DND-41 (cell line): ENCODE measurements around the gene SNX12.

Experiments
- ATAC-seq: fragments of 200-7000 bp; cut with Tn5 transposase; 3 replicates; pipeline ENCODE4 v1.9.1; 2021; ENCODE audit warnings: low read depth; ENCODE audit not compliant: insufficient read depth
- DNase-seq: peaks from one replicate; pipeline ENCODE4 v3.0.0-alpha.2; 2020
- H2AFZ ChIP-seq: 2 replicates; pipeline ENCODE4 v1.6.0; 2012; ENCODE audit warnings: low read depth, low read length
- H3K27ac ChIP-seq: 2 replicates; pipeline ENCODE4 v1.5.1; 2012; ENCODE audit warnings: low read length, inconsistent platforms
- H3K27me3 ChIP-seq: fragments of 200-600 bp; sonication (generic); 2 replicates; pipeline ENCODE4 v1.6.0; 2012; ENCODE audit warnings: low read length, mild to moderate bottlenecking, inconsistent platforms; ENCODE audit not compliant: insufficient read depth, poor library complexity
- H3K36me3 ChIP-seq: 2 replicates; pipeline ENCODE4 v1.5.1; 2012; ENCODE audit warnings: low read length, inconsistent platforms; ENCODE audit not compliant: insufficient read depth
- H3K4me1 ChIP-seq: 2 replicates; pipeline ENCODE4 v1.5.1; 2012; ENCODE audit warnings: mild to moderate bottlenecking, low read length; ENCODE audit not compliant: insufficient read depth
- H3K4me2 ChIP-seq: 2 replicates; pipeline ENCODE4 v1.6.0; 2012; ENCODE audit warnings: mild to moderate bottlenecking, moderate library complexity, low read length, inconsistent platforms; ENCODE audit not compliant: insufficient read depth
- H3K4me3 ChIP-seq, 2 experiments: fragments of 200-600 bp in 1 of 2; shearing (Covaris generic) in 1 of 2; 2 replicates each; pipeline ENCODE4 v1.5.1; 2012 to 2016; ENCODE audit warnings: inconsistent platforms in 2 of 2, low read length in 2 of 2, mild to moderate bottlenecking in 2 of 2, low read depth in 1 of 2, moderate library complexity in 1 of 2
- H3K79me2 ChIP-seq: 2 replicates; pipeline ENCODE4 v1.6.0; 2012; ENCODE audit warnings: low read length, inconsistent platforms; ENCODE audit not compliant: insufficient read depth
- H3K9ac ChIP-seq: 2 replicates; pipeline ENCODE4 v1.6.0; 2012; ENCODE audit warnings: low read depth, mild to moderate bottlenecking, inconsistent platforms, low read length, moderate library complexity
- H3K9me3 ChIP-seq: 2 replicates; pipeline ENCODE4 v1.5.1; 2012; ENCODE audit warnings: low read length, moderate library complexity, mild to moderate bottlenecking, inconsistent platforms; ENCODE audit not compliant: insufficient read depth, severe bottlenecking
- H4K20me1 ChIP-seq: 2 replicates; pipeline ENCODE4 v1.6.0; 2012; ENCODE audit warnings: low read length; ENCODE audit not compliant: insufficient read depth
- CTCF ChIP-seq: IDR thresholded peaks from 2 replicates; pipeline ENCODE4 v1.5.1; 2012; ENCODE audit warnings: borderline replicate concordance, low read length, moderate library complexity, mild to moderate bottlenecking; ENCODE audit not compliant: poor library complexity, severe bottlenecking; ENCODE audit errors: extremely low read depth
- EZH2 ChIP-seq: IDR thresholded peaks from 3 replicates; pipeline ENCODE4 v1.6.1; 2012; ENCODE audit warnings: borderline replicate concordance, low read depth, mild to moderate bottlenecking, moderate library complexity, low read length, inconsistent platforms; ENCODE audit not compliant: severe bottlenecking

Gene SNX12

GRCh38 chrX:71107245-71107644, 39.1 kb upstream of the SNX12 start:
- no peak for ATAC-seq
- TF ChIP-seq EZH2 (no peak), CTCF (no peak)
- Histone ChIP-seq H3K27ac (peak overlapping the region; percentile 100), H3K79me2 (peaks cover 76% of the 10 kb centered on the region), H3K9me3 (no peaks in the 10 kb centered on the region), H3K27me3 (no peaks in the 10 kb centered on the region), H3K36me3 (peaks cover 35% of the 10 kb centered on the region), H3K9ac (peak overlapping the region; percentile 91), H3K4me3 (peak overlapping the region in 1 of 2 experiments; percentile 93; a peak in 2 of 4 replicates), H3K4me2 (peak overlapping the region; percentile 83), H3K4me1 (peaks cover 87% of the 10 kb centered on the region), H4K20me1 (no peaks in the 10 kb centered on the region), H2AFZ (no peak overlapping the region)
- DNase-seq = no peak

- Histone ChIP-seq H3K79me2 (peaks cover 70% of the 10 kb centered on the region), H3K27ac (peak within 1 kb of the TSS; percentile 100), H3K4me2 (peak within 1 kb of the TSS; percentile 83), H3K27me3 (no peaks in the 10 kb centered on the region), H2AFZ (no peak within 1 kb of the TSS), H3K36me3 (peaks cover 35% of the 10 kb centered on the region), H3K9ac (peak within 1 kb of the TSS; percentile 91), H4K20me1 (no peaks in the 10 kb centered on the region), H3K4me1 (peaks cover 80% of the 10 kb centered on the region), H3K4me3 (peak within 1 kb of the TSS in 1 of 2 experiments; percentile 93; a peak in 2 of 4 replicates), H3K9me3 (no peaks in the 10 kb centered on the region)
- DNase-seq (peak; percentile 32), ATAC-seq (no peak)
- TF ChIP-seq CTCF (no peak), EZH2 (no peak)
Measured at GRCh38 chrX:71106427-71106826, 38.3 kb upstream of the SNX12 start, which contains the start of gene CXorf65. Gene CXorf65 (minus strand): TSS chrX:71106740. CDS start chrX:71106556, 184 bp downstream.

GRCh38 chrX:71105628-71106027, 37.5 kb upstream of the SNX12 start:
- no peak for TF ChIP-seq CTCF
- TF ChIP-seq EZH2 = no peak
- peaks cover 62% of the 10 kb centered on the region for H3K79me2 ChIP-seq
- no peaks in the 10 kb centered on the region for H4K20me1 ChIP-seq
- no peaks in the 10 kb centered on the region for H3K9me3 ChIP-seq
- peak overlapping the region in 1 of 2 experiments; percentile 1; a peak in 1 of 4 replicates for H3K4me3 ChIP-seq
- DNase-seq (no peak), ATAC-seq (no peak)
- peaks cover 80% of the 10 kb centered on the region for H3K4me1 ChIP-seq
- no peak overlapping the region for H2AFZ ChIP-seq
- peak overlapping the region; percentile 78 for H3K27ac ChIP-seq
- H3K4me2 ChIP-seq = peak overlapping the region; percentile 14; the same call in 1 of the 2 replicates
- peaks cover 34% of the 10 kb centered on the region for H3K36me3 ChIP-seq
- H3K27me3 ChIP-seq = no peaks in the 10 kb centered on the region
- H3K9ac ChIP-seq = peak overlapping the region; percentile 86; the same call in 1 of the 2 replicates
